Measurements from ENCODE around the gene BMF.

Gene BMF

GRCh38 chr15:40092256-40092978 lies 16.3 kb downstream of the BMF start:
- no peak for DNase-seq (ENCODE audit: low spot score)
- in situ Hi-C loops (cut with MboI; ENCODE audit: low pct_unique_long_range_greater_than_20kb, low sequenced_read_pairs, unreplicated experiment), result no loop called here
- TF ChIP-seq CTCF (IDR thresholded peaks at IDR 0.05; ENCODE audit: extremely low read depth, insufficient read depth, missing control alignments), result no peak

- no peak for DNase-seq (ENCODE audit: low spot score)
- no peak for TF ChIP-seq CTCF (IDR thresholded peaks at IDR 0.05; ENCODE audit: extremely low read depth, insufficient read depth, missing control alignments)
- in situ Hi-C loops (cut with MboI; ENCODE audit: low pct_unique_long_range_greater_than_20kb, low sequenced_read_pairs, unreplicated experiment), result no loop called here
Observed at GRCh38 chr15:40091861-40092255, 16.8 kb downstream of the BMF start.

- no peak for TF ChIP-seq CTCF (IDR thresholded peaks at IDR 0.05; ENCODE audit: extremely low read depth, insufficient read depth, missing control alignments)
- in situ Hi-C loops (cut with MboI; ENCODE audit: low pct_unique_long_range_greater_than_20kb, low sequenced_read_pairs, unreplicated experiment), result no loop called here
- no peak for DNase-seq (ENCODE audit: low spot score)
Observed at GRCh38 chr15:40090774-40091455, 17.8 kb downstream of the BMF start.

- no peak for DNase-seq (ENCODE audit: low spot score)
- no peak for TF ChIP-seq CTCF (IDR thresholded peaks at IDR 0.05; ENCODE audit: extremely low read depth, insufficient read depth, missing control alignments)
- in situ Hi-C loops (cut with MboI; ENCODE audit: low pct_unique_long_range_greater_than_20kb, low sequenced_read_pairs, unreplicated experiment), result no loop called here
Observed at GRCh38 chr15:40088929-40089755, 19.5 kb downstream of the BMF start.

GRCh38 chr15:40087991-40088928 lies 20.4 kb downstream of the BMF start:
- DNase-seq (ENCODE audit: low spot score), result no peak
- in situ Hi-C loops (cut with MboI; ENCODE audit: low pct_unique_long_range_greater_than_20kb, low sequenced_read_pairs, unreplicated experiment), result no loop called here
- TF ChIP-seq CTCF (IDR thresholded peaks at IDR 0.05; ENCODE audit: extremely low read depth, insufficient read depth, missing control alignments), result no peak

All from GM13977 (cell line).